Esophagus muscularis mucosa (tissue), 4 donors: ENCODE results near the gene HOXA10.

ENCODE experiments used
- CTCF ChIP-seq, 3 experiments: fragments of 200-600 bp in 2 of 3; fragments of 450-650 bp in 1 of 3; sonication (generic) in 2 of 3; IDR thresholded peaks; one replicate each; pipeline ENCODE4 v1.5.1; 2017 to 2019; ENCODE audit warnings: antibody characterized with exemption in 3 of 3, mild to moderate bottlenecking in 2 of 3, moderate library complexity in 1 of 3
- EP300 ChIP-seq: sonication (generic); formaldehyde crosslinking; IDR thresholded peaks from one replicate; pipeline ENCODE4 v1.6.1; 2017; ENCODE audit warnings: antibody characterized with exemption
- POLR2AphosphoS5 ChIP-seq, 2 donors: sonication (generic); formaldehyde crosslinking; IDR thresholded peaks; one replicate each; pipeline ENCODE4 v1.6.1; 2017; ENCODE audit warnings: antibody characterized with exemption in 2 of 2

- TF ChIP-seq POLR2AphosphoS5 (IDR thresholded peaks at IDR 0.05): no peak
- no peak for TF ChIP-seq EP300
- no peak for TF ChIP-seq CTCF (IDR thresholded peaks at IDR 0.05)
These were observed 3.1 kb upstream of the HOXA10 start for GRCh38 chr7:27176962-27177794.
